ENCODE results near the gene ZFYVE1. TPM values are rescaled to one million over a fixed set of nuclear protein-coding genes. Genes with fewer than 3 reads are reported as not detected.

ZFYVE1 gene
- total RNA-seq, 1 donor from 2014 or later: 14.3 TPM

- Mint-ChIP-seq H3K9me3 (no peaks in the 10 kb centered on the region), H3K4me3 (no peak overlapping the region), H3K4me1 (peaks cover 8% of the 10 kb centered on the region), H3K27ac (ENCODE audit: unreplicated experiment) (no peak overlapping the region), H3K27me3 (ENCODE audit: low read depth) (no peaks in the 10 kb centered on the region), H3K36me3 (ENCODE audit: low read depth) (peaks cover 5% of the 10 kb centered on the region)
- TF ChIP-seq, protein P1, sequence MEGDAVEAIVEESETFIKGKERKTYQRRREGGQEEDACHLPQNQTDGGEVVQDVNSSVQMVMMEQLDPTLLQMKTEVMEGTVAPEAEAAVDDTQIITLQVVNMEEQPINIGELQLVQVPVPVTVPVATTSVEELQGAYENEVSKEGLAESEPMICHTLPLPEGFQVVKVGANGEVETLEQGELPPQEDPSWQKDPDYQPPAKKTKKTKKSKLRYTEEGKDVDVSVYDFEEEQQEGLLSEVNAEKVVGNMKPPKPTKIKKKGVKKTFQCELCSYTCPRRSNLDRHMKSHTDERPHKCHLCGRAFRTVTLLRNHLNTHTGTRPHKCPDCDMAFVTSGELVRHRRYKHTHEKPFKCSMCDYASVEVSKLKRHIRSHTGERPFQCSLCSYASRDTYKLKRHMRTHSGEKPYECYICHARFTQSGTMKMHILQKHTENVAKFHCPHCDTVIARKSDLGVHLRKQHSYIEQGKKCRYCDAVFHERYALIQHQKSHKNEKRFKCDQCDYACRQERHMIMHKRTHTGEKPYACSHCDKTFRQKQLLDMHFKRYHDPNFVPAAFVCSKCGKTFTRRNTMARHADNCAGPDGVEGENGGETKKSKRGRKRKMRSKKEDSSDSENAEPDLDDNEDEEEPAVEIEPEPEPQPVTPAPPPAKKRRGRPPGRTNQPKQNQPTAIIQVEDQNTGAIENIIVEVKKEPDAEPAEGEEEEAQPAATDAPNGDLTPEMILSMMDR (conservative IDR thresholded peaks at IDR 0.05): no peak
- no peak for DNase-seq (ENCODE audit: low read depth, low spot score)
Measured at GRCh38 chr14:72943876-72944430, 83.0 kb downstream of the ZFYVE1 start.

GRCh38 chr14:72942934-72943333 is 84.0 kb downstream of the ZFYVE1 start:
- TF ChIP-seq, protein P1 (conservative IDR thresholded peaks at IDR 0.05): no peak
- H3K9me3 Mint-ChIP-seq: no peaks in the 10 kb centered on the region
- no peak overlapping the region for H3K27ac Mint-ChIP-seq (ENCODE audit: unreplicated experiment)
- peaks cover 5% of the 10 kb centered on the region for H3K36me3 Mint-ChIP-seq (ENCODE audit: low read depth)
- H3K4me3 Mint-ChIP-seq: no peak overlapping the region
- no peak for DNase-seq (ENCODE audit: low read depth, low spot score)
- H3K27me3 Mint-ChIP-seq (ENCODE audit: low read depth): no peaks in the 10 kb centered on the region
- H3K4me1 Mint-ChIP-seq: peaks cover 8% of the 10 kb centered on the region

DNA sequence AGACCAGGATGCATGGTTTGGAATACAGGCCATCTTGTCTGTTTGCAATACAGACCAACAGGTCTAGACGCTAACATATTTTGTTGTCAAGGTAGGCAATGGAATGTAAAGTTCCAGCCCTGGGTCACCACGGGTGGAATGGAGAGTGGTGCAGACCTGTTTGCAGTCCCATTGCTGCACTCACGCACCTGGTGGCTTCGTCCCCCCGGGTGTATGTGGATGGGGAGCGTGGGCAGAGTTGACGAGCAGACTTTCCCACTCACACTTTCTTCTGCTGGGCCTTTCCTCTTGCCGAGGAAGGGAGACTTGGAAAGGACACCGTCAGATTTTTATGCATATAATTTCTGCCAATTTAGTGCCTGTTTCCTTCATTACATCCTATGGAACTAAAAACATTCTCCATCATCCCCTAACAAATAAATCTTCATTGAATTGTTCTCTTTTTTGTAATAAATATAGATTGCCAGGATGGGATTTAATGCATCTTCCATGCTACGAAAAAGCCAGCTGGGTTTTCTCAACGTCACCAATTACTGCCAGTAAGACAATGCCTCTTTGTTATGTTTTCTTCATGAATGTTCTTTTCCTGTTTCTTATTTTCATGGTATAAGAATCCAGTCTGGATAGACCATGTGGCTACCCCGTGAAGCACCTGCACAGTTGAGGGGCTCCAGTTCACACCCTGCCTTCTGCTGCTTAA is 85.5 kb downstream of the ZFYVE1 start:
- no peak overlapping the region for H3K4me3 Mint-ChIP-seq
- H3K27me3 Mint-ChIP-seq (ENCODE audit: low read depth): no peaks in the 10 kb centered on the region
- no peaks in the 10 kb centered on the region for H3K9me3 Mint-ChIP-seq
- TF ChIP-seq, protein P1 (conservative IDR thresholded peaks at IDR 0.05): no peak
- no peak for DNase-seq (ENCODE audit: low read depth, low spot score)
- H3K36me3 Mint-ChIP-seq (ENCODE audit: low read depth): peaks cover 5% of the 10 kb centered on the region
- peak overlapping the region; percentile 74 for H3K27ac Mint-ChIP-seq (ENCODE audit: unreplicated experiment)
- peaks cover 8% of the 10 kb centered on the region for H3K4me1 Mint-ChIP-seq

GRCh38 chr14:72939630-72940029 is 87.3 kb downstream of the ZFYVE1 start:
- H3K4me3 Mint-ChIP-seq: no peak overlapping the region
- H3K27me3 Mint-ChIP-seq (ENCODE audit: low read depth): no peaks in the 10 kb centered on the region
- H3K27ac Mint-ChIP-seq (ENCODE audit: unreplicated experiment): no peak overlapping the region
- H3K9me3 Mint-ChIP-seq: no peaks in the 10 kb centered on the region
- peaks cover 8% of the 10 kb centered on the region for H3K4me1 Mint-ChIP-seq
- TF ChIP-seq, protein P1 (conservative IDR thresholded peaks at IDR 0.05): no peak
- peaks cover 5% of the 10 kb centered on the region for H3K36me3 Mint-ChIP-seq (ENCODE audit: low read depth)
- DNase-seq (ENCODE audit: low read depth, low spot score): no peak

DNA sequence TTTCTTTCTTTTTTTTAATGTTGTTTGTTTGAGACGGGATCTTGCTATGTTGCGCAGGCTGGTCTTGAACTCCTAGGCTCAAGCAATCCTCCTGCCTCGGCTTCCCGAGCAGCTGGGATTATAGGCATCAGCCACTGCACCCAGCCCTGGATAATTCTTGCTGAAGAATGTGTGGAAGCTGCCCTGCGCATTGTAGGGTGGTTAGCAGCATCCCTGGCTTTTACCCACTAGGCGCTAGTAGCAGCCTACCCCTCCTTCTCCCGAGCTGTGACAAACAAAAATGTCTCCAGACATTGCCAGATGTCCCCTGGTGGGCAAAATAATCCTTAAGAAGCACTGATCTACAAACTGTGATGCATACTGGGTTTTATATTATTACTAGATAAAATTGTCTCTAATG is 94.0 kb downstream of the ZFYVE1 start:
- DNase-seq (ENCODE audit: low read depth, low spot score): no peak
- Mint-ChIP-seq H3K36me3 (ENCODE audit: low read depth) (no peaks in the 10 kb centered on the region), H3K4me1 (no peaks in the 10 kb centered on the region), H3K9me3 (no peaks in the 10 kb centered on the region), H3K4me3 (no peak overlapping the region), H3K27me3 (ENCODE audit: low read depth) (no peaks in the 10 kb centered on the region), H3K27ac (ENCODE audit: unreplicated experiment) (no peak overlapping the region)
- TF ChIP-seq, protein P1 (conservative IDR thresholded peaks at IDR 0.05): no peak
